Measurements from ENCODE around the gene SERPINI2.
"Not testable (repeated sequence)": the region's sequence is repeated elsewhere in the genome, so short reads cannot be mapped to it uniquely, and the experiment has no call there.

The SERPINI2 gene

DNA sequence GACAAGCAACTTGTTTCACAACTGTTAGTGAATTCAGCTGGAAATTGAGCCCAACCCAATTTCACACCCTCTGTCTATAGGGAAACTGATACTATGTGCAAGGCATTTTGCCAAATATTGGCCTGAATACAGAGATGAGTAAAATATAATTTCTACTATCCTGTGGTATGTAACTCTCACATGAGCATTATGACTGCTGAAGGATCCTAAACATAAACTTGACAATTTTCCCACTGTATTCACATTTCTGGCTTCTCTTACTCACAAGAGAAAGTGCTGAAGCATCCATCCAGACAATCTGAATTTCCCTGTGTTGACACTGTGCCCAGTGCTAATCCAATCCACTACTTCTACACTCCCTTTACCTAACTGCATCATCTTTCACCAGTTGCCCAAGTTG lies 28.4 kb downstream of the SERPINI2 start:
- no peak for DNase-seq

- DNase-seq, result no peak
Observed at GRCh38 chr3:167441256-167441655, 32.6 kb downstream of the SERPINI2 start.

- DNase-seq, result no peak
Observed at GRCh38 chr3:167437428-167438139, 36.3 kb downstream of the SERPINI2 start.

DNA sequence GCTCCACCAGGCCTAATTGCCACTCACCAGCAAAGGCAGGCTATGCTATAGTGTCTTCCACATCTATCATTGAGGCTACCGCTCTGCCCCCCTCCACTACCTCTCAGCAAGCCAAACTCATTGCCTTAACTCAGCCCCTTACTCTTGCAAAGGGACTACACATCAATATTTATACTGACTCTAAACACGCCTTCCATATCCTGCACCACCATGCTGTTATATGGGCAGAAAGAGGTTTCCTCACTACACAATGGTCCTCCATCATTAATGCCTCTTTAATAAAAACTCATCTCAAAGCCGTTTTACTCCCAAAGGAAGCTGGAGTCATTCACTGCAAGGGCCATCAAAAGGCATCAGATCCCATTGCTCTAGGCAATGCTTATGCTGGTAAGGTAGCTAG lies 46.9 kb downstream of the SERPINI2 start:
- DNase-seq, result not testable (repeated sequence)

GRCh38 chr3:167422396-167422795 lies 51.4 kb downstream of the SERPINI2 start:
- DNase-seq, result not testable (repeated sequence)

GRCh38 chr3:167409611-167410010 lies 64.2 kb downstream of the SERPINI2 start:
- DNase-seq, result no peak

DNA sequence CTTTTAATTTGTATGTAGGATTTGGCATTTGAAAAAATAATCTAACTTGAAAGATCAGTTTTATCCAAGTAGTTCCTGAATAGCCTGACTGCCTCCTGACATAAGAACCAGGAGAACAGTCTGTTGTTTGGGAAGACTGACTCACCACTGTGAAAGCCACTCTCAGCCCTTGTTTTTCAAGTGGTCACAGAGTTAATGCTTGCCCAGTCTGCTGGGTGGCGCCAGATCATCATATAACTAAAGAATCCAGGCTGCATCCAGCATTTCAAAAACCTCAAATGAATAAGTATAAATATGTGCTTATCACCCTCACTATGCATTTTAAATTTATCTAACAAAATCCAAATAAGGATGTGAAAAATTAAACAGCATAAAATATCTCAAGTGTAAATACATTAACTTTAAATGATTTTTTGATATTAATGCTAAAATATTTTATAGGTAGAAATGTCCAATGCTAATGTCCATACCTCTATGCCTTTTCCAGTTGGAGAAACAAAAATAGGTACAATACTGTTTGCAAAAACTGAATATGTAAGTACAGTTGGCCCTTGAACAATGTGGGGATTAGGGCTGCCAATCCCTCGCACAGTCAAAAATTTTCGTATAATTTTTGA lies 66.9 kb downstream of the SERPINI2 start:
- no peak for DNase-seq

GRCh38 chr3:167397826-167398225 lies 76.0 kb downstream of the SERPINI2 start:
- no peak for DNase-seq

DNA sequence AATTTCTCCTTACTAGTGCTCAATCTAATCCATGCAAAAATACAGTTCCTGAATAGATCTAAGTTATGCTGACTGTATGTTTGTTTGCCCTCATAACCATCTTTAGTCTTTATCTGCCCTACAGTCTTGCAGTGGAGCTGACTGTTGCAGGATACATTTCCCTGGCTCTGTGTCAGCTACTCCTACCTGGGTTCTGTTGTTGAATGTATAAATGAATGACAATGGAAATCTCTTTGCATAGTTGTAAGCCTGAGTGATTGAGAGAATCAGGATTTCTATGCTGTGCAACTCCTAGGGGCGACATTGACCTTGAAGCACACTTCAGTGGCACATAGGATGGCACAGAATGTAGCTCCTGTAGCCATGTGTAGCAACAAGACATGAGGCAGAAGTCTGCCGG lies 77.8 kb downstream of the SERPINI2 start:
- DNase-seq, result no peak

GRCh38 chr3:167394003-167394402 lies 79.8 kb downstream of the SERPINI2 start:
- no peak for DNase-seq

Measured in GOT3 (cell line).